Panc1 (cell line): ENCODE measurements around the gene RBMS3. TPM values are rescaled to one million over a fixed set of nuclear protein-coding genes. Genes with fewer than 3 reads are reported as not detected.

Source experiments
- ATAC-seq: fragments of 200-7000 bp; cut with Tn5 transposase; 2 replicates; pipeline ENCODE4 v1.9.1; 2020; ENCODE audit warnings: mild to moderate bottlenecking, moderate library complexity
- BruUV-seq: library from RNA; stranded (reverse); fragments of 400-500 nt; replicated peaks from 2 replicates; lab custom pipeline; 2021; lab: Mats Ljungman, UMichigan
- CTCF ChIA-PET: fragments of 300-600 bp; sonication (Branson Sonifier 250); formaldehyde crosslinking; loops from one replicate; lab custom pipeline; 2022; ENCODE audit warnings: antibody characterized with exemption; lab: Charles Lee
- POLR2A ChIA-PET: fragments of 300-600 bp; sonication (Branson Sonifier 250); formaldehyde crosslinking; loops from one replicate; lab custom pipeline; 2022; ENCODE audit warnings: antibody characterized with exemption; lab: Charles Lee
- DNase-seq: peaks from one replicate; pipeline ENCODE4 v3.0.0-alpha.2; 2010; ENCODE audit warnings: low read depth, low spot score
- H3K27ac ChIP-seq: 2 replicates; pipeline ENCODE4 v1.5.1; 2011; ENCODE audit warnings: mild to moderate bottlenecking, low read length, inconsistent platforms
- H3K27me3 ChIP-seq: fragments of 200-500 bp; sonication (Bioruptor generic); 2 replicates; pipeline ENCODE4 v1.6.0; 2014; ENCODE audit warnings: low read length, inconsistent platforms; ENCODE audit not compliant: control insufficient read depth, insufficient read depth
- H3K36me3 ChIP-seq: fragments of 200-500 bp; sonication (Bioruptor generic); 2 replicates; pipeline ENCODE4 v1.5.1; 2014; ENCODE audit warnings: inconsistent platforms, mild to moderate bottlenecking, low read length, moderate library complexity; ENCODE audit not compliant: control insufficient read depth, insufficient read depth
- H3K4me1 ChIP-seq: 2 replicates; pipeline ENCODE4 v1.5.1; 2011; ENCODE audit warnings: inconsistent platforms, mild to moderate bottlenecking, low read length, moderate library complexity; ENCODE audit not compliant: control insufficient read depth, insufficient read depth
- H3K4me3 ChIP-seq, 2 experiments: 2 replicates each; pipeline ENCODE4 v1.5.1; 2011 to 2012; ENCODE audit warnings: low read depth in 2 of 2, low read length in 2 of 2, mild to moderate bottlenecking in 2 of 2, inconsistent platforms in 1 of 2, moderate library complexity in 1 of 2
- H3K9me3 ChIP-seq: fragments of 200-500 bp; sonication (Bioruptor generic); 2 replicates; pipeline ENCODE4 v1.5.1; 2014; ENCODE audit warnings: low read depth, mild to moderate bottlenecking, inconsistent platforms, low read length, moderate library complexity; ENCODE audit not compliant: control insufficient read depth, insufficient read depth
- POLR2AphosphoS5 ChIP-seq: IDR thresholded peaks from 2 replicates; pipeline ENCODE4 v1.6.1; 2012; ENCODE audit warnings: mild to moderate bottlenecking, low read depth, low read length, moderate library complexity
- SIN3A ChIP-seq: IDR thresholded peaks from 2 replicates; pipeline ENCODE4 v1.6.1; 2012; ENCODE audit warnings: low read depth, mild to moderate bottlenecking, low read length, moderate library complexity, borderline replicate concordance; ENCODE audit not compliant: insufficient read depth
- TCF7L2 ChIP-seq: IDR thresholded peaks from 2 replicates; pipeline ENCODE4 v1.6.1; 2011; ENCODE audit warnings: mild to moderate bottlenecking, low read depth, low read length, inconsistent platforms
- in situ Hi-C: cut with HindIII; loops from 2 replicates; pipeline ENCODE4 v1.10.0; 2016; ENCODE audit warnings: low sequenced_read_pairs, low pct_unique_long_range_greater_than_20kb
- intact Hi-C: fragments of 100-400 bp; cut with micrococcal nuclease; formaldehyde crosslinking; loops from one replicate; pipeline ENCODE4 v1.10.0; 2022; ENCODE audit not compliant: unreplicated experiment
- total RNA-seq: library from RNA; stranded (reverse); gene quantifications from one replicate; pipeline ENCODE4 v1.2.1, GENCODE V29; 2021; ENCODE audit not compliant: unreplicated experiment
- TF ChIP-seq, protein P1 (sequence below), 2 experiments: IDR thresholded peaks; 2 replicates each; pipeline ENCODE4 v1.6.1; 2011 to 2012; ENCODE audit warnings: low read depth in 2 of 2, control low read depth in 1 of 2, low read length in 1 of 2, mild to moderate bottlenecking in 1 of 2, moderate library complexity in 1 of 2; ENCODE audit not compliant: insufficient read depth in 1 of 2
- TF ChIP-seq, protein P2 (sequence below): fragments of 450-650 bp; IDR thresholded peaks from 2 replicates; pipeline ENCODE4 v1.5.1; 2017; ENCODE audit warnings: mild to moderate bottlenecking

Gene RBMS3
- total RNA-seq, 1 experiment from 2014 or later: 1.1 TPM

DNA sequence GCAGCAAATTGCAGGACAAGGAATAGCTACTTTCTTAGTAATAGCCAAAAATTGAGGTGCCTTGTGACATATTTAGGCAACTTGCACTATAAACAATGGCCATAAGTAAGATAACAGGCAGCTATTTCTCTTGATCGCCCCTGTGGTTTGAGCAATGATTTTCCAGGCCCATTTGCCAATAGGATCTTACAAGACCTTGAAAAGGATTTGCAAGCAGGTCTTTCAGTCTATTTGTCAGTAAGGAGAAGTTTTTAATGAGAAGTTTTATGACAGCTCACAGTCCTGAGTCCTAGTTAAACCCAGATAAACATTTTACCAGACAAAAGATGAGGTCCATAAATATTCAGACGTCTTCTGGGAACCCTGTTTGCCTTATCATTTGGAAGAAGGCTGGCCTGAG is 645.5 kb downstream of the RBMS3 start:
- intact Hi-C loops: no loop called here
- Histone ChIP-seq H3K4me3 (no peak overlapping the region), H3K9me3 (no peaks in the 10 kb centered on the region), H3K27ac (no peak overlapping the region), H3K36me3 (no peaks in the 10 kb centered on the region), H3K27me3 (no peaks in the 10 kb centered on the region), H3K4me1 (no peaks in the 10 kb centered on the region)
- BruUV-seq: no TSS peak
- CTCF ChIA-PET: no interaction called here
- ATAC-seq: no peak
- no peak for DNase-seq
- POLR2A ChIA-PET: no interaction called here
- TF ChIP-seq POLR2AphosphoS5 (no peak), SIN3A (no peak), TCF7L2 (no peak)
- TF ChIP-seq, protein P1, sequence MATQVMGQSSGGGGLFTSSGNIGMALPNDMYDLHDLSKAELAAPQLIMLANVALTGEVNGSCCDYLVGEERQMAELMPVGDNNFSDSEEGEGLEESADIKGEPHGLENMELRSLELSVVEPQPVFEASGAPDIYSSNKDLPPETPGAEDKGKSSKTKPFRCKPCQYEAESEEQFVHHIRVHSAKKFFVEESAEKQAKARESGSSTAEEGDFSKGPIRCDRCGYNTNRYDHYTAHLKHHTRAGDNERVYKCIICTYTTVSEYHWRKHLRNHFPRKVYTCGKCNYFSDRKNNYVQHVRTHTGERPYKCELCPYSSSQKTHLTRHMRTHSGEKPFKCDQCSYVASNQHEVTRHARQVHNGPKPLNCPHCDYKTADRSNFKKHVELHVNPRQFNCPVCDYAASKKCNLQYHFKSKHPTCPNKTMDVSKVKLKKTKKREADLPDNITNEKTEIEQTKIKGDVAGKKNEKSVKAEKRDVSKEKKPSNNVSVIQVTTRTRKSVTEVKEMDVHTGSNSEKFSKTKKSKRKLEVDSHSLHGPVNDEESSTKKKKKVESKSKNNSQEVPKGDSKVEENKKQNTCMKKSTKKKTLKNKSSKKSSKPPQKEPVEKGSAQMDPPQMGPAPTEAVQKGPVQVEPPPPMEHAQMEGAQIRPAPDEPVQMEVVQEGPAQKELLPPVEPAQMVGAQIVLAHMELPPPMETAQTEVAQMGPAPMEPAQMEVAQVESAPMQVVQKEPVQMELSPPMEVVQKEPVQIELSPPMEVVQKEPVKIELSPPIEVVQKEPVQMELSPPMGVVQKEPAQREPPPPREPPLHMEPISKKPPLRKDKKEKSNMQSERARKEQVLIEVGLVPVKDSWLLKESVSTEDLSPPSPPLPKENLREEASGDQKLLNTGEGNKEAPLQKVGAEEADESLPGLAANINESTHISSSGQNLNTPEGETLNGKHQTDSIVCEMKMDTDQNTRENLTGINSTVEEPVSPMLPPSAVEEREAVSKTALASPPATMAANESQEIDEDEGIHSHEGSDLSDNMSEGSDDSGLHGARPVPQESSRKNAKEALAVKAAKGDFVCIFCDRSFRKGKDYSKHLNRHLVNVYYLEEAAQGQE (IDR thresholded peaks at IDR 0.05; ENCODE audit: insufficient read depth in 1 of 2, low read depth in 2 of 2, low read length in 1 of 2): no peak
- TF ChIP-seq, protein P2, sequence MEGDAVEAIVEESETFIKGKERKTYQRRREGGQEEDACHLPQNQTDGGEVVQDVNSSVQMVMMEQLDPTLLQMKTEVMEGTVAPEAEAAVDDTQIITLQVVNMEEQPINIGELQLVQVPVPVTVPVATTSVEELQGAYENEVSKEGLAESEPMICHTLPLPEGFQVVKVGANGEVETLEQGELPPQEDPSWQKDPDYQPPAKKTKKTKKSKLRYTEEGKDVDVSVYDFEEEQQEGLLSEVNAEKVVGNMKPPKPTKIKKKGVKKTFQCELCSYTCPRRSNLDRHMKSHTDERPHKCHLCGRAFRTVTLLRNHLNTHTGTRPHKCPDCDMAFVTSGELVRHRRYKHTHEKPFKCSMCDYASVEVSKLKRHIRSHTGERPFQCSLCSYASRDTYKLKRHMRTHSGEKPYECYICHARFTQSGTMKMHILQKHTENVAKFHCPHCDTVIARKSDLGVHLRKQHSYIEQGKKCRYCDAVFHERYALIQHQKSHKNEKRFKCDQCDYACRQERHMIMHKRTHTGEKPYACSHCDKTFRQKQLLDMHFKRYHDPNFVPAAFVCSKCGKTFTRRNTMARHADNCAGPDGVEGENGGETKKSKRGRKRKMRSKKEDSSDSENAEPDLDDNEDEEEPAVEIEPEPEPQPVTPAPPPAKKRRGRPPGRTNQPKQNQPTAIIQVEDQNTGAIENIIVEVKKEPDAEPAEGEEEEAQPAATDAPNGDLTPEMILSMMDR: no peak
- in situ Hi-C loops: no loop called here

DNA sequence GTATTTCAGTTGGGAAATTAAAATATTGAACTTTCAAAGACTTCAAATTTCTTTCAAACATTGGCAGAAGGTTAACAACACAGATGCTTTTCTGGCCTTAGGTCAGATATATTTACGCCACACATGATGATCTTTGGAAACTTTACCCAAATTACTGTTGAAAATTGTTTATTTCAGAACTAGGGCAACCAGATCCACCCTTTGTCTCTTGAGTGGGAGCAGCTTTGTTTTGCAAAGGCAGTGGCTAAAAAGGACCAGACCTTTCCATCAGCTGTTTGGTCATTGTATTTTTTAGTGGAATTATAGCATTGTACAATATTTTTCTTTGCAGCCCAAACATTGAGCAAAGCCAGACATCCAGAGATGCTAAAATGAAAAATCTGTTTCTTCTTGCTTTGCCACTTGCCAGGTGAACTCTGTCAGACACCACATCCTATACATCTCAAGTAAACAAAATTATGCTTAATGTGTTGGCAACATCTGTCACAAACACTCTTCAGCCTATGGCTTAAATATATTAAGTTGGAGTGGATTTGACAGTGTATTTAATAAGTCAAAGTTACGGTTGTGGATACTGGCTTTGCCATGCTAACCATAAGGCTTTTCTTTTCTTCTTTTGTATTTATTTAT is 651.9 kb downstream of the RBMS3 start:
- ChIA-PET CTCF (no interaction called here), POLR2A (no interaction called here)
- no peaks in the 10 kb centered on the region for H3K36me3 ChIP-seq
- no peak for DNase-seq
- in situ Hi-C loops (no loop called here), intact Hi-C loops (no loop called here)
- no peak overlapping the region for H3K4me3 ChIP-seq
- no peak overlapping the region for H3K27ac ChIP-seq
- ATAC-seq: no peak
- TF ChIP-seq TCF7L2: no peak
- TF ChIP-seq SIN3A: no peak
- TF ChIP-seq, protein P1 (IDR thresholded peaks at IDR 0.05; ENCODE audit: insufficient read depth in 1 of 2, low read depth in 2 of 2, low read length in 1 of 2): no peak
- no peaks in the 10 kb centered on the region for H3K27me3 ChIP-seq
- no peaks in the 10 kb centered on the region for H3K4me1 ChIP-seq
- H3K9me3 ChIP-seq: no peaks in the 10 kb centered on the region
- BruUV-seq: no TSS peak
